ENCODE results near the gene PITX3. TPM values are rescaled to one million over a fixed set of nuclear protein-coding genes. Genes with fewer than 3 reads are reported as not detected.

The PITX3 gene
- total RNA-seq, 4 donors from 2014 or later, result not detected

DNA sequence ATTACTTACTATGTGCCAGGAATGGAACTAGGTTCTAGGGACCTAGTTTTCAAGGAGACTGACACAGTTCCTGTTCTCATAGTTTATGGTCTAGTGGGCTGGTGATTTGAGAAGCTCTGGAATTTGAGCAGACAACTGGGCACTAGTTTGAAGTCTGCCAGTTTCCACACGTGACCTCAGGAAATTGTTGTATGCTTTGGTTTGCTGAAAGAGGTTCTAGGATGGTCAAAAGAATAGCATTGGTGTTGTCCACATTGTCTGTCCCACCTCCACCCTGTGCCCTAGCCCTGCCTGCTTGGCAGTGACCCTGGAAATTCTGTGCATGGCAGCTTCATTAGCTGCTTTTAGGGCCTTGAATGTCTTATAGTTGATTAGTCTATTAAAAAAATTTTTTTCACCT lies 32.8 kb upstream of the PITX3 start:
- TF ChIP-seq, protein P1, sequence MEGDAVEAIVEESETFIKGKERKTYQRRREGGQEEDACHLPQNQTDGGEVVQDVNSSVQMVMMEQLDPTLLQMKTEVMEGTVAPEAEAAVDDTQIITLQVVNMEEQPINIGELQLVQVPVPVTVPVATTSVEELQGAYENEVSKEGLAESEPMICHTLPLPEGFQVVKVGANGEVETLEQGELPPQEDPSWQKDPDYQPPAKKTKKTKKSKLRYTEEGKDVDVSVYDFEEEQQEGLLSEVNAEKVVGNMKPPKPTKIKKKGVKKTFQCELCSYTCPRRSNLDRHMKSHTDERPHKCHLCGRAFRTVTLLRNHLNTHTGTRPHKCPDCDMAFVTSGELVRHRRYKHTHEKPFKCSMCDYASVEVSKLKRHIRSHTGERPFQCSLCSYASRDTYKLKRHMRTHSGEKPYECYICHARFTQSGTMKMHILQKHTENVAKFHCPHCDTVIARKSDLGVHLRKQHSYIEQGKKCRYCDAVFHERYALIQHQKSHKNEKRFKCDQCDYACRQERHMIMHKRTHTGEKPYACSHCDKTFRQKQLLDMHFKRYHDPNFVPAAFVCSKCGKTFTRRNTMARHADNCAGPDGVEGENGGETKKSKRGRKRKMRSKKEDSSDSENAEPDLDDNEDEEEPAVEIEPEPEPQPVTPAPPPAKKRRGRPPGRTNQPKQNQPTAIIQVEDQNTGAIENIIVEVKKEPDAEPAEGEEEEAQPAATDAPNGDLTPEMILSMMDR (IDR thresholded peaks at IDR 0.05; ENCODE audit: low read depth), result no peak

DNA sequence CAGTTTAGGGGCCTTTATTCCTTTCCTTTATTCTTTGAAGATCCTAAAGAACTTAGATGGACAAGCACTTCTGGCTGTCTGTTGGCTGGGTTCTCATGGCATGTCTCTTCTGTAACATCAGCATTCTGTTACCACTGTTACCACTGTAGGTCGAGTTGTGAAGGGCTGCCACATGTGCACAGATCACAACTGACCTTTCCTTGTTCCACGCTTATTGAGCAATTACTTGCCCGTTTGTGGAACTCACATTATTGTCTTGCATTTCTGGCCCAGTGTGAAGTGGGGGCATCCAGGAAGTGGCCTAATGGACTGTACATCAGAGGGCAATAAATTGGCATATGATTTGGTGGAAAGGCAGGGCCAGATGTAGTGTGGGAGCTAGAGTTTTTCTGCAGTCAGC lies 27.7 kb upstream of the PITX3 start:
- TF ChIP-seq, protein P1 (IDR thresholded peaks at IDR 0.05; ENCODE audit: low read depth), result no peak

DNA sequence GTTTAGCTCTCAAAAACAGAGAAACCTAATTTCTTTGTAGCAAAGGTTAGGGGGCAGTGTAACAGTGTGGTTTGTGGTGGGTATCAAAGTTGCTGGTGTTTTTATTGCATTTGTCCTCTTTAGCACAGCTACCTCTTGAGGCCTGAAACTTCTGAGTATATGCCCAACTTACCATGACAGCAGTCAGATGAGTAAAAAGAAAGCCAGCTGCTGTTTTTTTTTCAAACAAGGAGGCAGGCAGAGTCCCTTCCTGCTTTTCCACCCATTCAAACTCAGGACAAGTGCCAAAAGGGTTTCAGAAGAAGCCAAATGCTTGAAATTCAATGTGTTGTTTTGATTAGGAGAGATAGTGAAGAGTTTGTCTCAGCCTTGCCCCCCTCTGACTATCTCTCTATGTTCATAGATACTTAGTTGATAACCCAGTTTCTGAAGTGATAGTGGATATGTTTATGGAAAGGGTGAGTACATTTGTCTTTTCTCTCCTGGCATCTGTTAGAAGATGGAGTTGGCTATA lies 27.1 kb upstream of the PITX3 start:
- TF ChIP-seq, protein P1 (IDR thresholded peaks at IDR 0.05; ENCODE audit: low read depth), result no peak

DNA sequence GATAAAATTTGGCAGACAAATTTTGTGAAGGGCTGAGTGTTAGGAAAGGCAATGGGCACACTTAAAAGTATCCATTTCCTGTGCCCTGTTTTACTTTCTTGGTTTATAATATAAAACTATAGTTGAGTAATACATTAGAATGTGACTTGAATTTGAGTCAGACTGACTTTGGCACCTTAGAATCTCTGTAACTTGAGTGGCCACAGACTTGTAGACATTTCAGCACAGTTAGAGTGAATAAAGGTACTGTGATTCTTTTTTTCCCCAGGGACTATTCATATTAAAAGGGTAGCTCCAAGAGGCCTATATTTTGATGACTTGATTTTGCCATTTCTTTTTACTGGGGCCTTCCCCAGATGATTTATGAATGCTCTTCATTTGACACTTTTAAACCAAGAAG lies 26.4 kb upstream of the PITX3 start:
- TF ChIP-seq, protein P1 (IDR thresholded peaks at IDR 0.05; ENCODE audit: low read depth), result no peak

DNA sequence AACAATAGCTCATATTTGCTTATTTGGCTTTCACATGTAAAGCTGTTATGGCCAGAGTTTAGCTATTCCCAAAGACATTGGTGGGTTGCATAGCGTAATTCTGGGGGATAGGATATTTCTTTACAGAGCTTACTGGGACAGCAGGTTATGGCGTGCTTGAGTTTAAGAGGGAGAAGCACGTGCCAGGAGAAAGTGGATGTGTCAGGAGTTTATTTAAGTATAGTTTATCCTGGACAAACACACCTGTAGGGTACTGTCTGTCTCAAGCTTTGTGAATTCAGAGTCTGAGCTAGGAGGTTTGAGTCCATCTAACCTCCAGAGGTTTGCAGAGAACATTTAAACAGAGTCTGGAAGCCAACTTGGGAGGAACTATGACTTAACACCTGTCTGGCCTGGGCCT lies 25.4 kb upstream of the PITX3 start:
- TF ChIP-seq, protein P1 (IDR thresholded peaks at IDR 0.05; ENCODE audit: low read depth), result no peak

DNA sequence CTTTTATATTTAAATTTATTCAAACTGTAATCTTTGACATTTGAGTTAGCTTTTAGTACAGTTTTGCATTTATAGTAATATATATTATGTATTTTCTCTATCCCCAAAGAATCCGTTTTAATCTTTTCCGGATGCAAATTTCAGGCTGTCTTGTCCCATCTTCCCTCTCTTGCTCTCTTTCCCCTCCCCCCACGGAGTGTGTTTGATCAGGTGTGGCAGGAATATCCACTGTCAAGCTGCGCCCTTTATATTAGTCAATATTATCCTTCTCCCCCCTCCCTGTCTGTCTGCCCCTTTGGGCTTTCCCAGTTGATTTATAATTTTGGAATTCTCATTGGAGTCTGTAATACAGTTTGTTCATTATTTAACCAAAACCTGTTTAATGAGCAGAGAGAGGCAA lies 23.1 kb upstream of the PITX3 start:
- TF ChIP-seq, protein P1 (IDR thresholded peaks at IDR 0.05; ENCODE audit: low read depth), result no peak

DNA sequence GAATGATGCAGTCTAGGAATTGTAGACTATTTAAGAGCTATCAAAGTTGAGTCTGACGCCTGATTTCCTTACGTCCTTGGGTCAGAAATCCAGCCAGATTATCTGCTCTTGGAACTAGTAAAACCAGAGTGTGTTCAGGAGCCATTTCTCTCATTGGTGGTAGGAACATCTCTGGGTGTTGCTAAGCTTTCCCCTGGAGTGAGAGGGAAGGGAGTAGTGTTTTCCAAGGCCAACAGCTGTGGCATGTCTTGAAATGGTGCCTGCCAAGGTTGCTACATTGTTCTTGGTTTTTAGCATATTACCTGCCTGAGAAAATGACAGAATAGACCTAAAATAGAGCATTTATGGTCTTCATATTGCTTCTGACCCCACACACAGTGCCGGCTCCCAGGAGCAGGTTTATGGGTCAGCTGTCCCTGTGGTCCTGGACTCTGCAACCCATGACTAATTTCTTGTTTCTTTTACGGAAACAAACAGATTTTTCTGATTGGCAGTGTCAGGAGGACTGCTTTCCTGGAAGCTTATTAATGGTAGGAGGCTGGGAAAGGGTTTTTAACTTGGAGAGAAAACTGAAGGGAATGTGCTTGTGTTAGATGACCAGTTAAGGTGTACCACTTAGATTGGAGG lies 21.5 kb upstream of the PITX3 start:
- TF ChIP-seq, protein P1 (IDR thresholded peaks at IDR 0.05; ENCODE audit: low read depth), result no peak
